ENCODE results near the gene PLBD1. TPM values are rescaled to one million over a fixed set of nuclear protein-coding genes. Genes with fewer than 3 reads are reported as not detected.
A peak's percentile ranks its signal among the peaks of the same experiment; 100 is the strongest.

PLBD1 gene
- polyA plus RNA-seq, 6 donors from 2014 or later, result 0.39 to 5.3 (median 1.6) TPM

- peaks cover 0 to 5% (median 4%) of the 10 kb centered on the region in 3 donors for H3K4me1 Mint-ChIP-seq
- peak overlapping the region in 1 of 8 donors; percentile 59 for H3K4me3 Mint-ChIP-seq
- ATAC-seq (ENCODE audit: low read depth in 2 of 2), result no peak
- H3K27me3 Mint-ChIP-seq, result peaks cover 0 to 5% (median 4%) of the 10 kb centered on the region in 3 donors
- H3K36me3 Mint-ChIP-seq, result peaks cover 30 to 57% of the 10 kb centered on the region in 2 donors
- H3K27ac Mint-ChIP-seq, result no peak overlapping the region
- H3K9me3 Mint-ChIP-seq, result peaks cover 22 to 66% (median 52%) of the 10 kb centered on the region in 7 donors
- no peak for DNase-seq
Observed at GRCh38 chr12:14521822-14522221, 45.9 kb downstream of the PLBD1 start.

- no peak overlapping the region for H3K4me3 Mint-ChIP-seq
- H3K36me3 Mint-ChIP-seq, result peaks cover 0 to 7% of the 10 kb centered on the region in 2 donors
- ATAC-seq (ENCODE audit: low read depth in 2 of 2), result no peak
Observed at GRCh38 chr12:14514946-14515345, 52.7 kb downstream of the PLBD1 start.

GRCh38 chr12:14514154-14514842, 53.4 kb downstream of the PLBD1 start:
- Mint-ChIP-seq H3K4me3 (no peak overlapping the region), H3K36me3 (peaks cover 0 to under 1% of the 10 kb centered on the region in 2 donors), H3K4me1 (peaks cover 2 to 4% (median 3%) of the 10 kb centered on the region in 3 donors), H3K27me3 (peaks cover 0 to 4% (median 0%) of the 10 kb centered on the region in 3 donors), H3K27ac (no peak overlapping the region), H3K9me3 (peaks cover 0 to 6% (median 0%) of the 10 kb centered on the region in 7 donors)
- no peak for DNase-seq
- peak; percentile 46 to 47 for ATAC-seq (ENCODE audit: low read depth in 2 of 2)

More at GRCh38 chr12:14514946-14515345, 52.7 kb downstream of the PLBD1 start:
- peaks cover 3 to 5% (median 4%) of the 10 kb centered on the region in 3 donors for H3K4me1 Mint-ChIP-seq
- H3K27me3 Mint-ChIP-seq, result peaks cover 0 to 4% (median 4%) of the 10 kb centered on the region in 3 donors
- no peak overlapping the region for H3K27ac Mint-ChIP-seq
- DNase-seq, result no peak
- peaks cover 0 to 12% (median under 1%) of the 10 kb centered on the region in 7 donors for H3K9me3 Mint-ChIP-seq

- Mint-ChIP-seq H3K36me3 (no peaks in the 10 kb centered on the region), H3K27me3 (no peaks in the 10 kb centered on the region), H3K9me3 (no peaks in the 10 kb centered on the region), H3K4me1 (peaks cover 0 to 3% (median 0%) of the 10 kb centered on the region in 3 donors), H3K27ac (peak overlapping the region in 2 of 6 donors; percentile 51 to 52), H3K4me3 (no peak overlapping the region)
- ATAC-seq (ENCODE audit: low read depth in 2 of 2) (no peak), DNase-seq (no peak)
Observed at GRCh38 chr12:14510574-14510973, 57.1 kb downstream of the PLBD1 start.

- H3K27ac Mint-ChIP-seq, result peak overlapping the region in 5 of 6 donors; percentile 19 to 90 (median 54)
- H3K27me3 Mint-ChIP-seq, result no peaks in the 10 kb centered on the region
- H3K9me3 Mint-ChIP-seq, result no peaks in the 10 kb centered on the region
- DNase-seq, result no peak
- ATAC-seq (ENCODE audit: low read depth in 2 of 2), result no peak
- peaks cover 0 to 11% of the 10 kb centered on the region in 2 donors for H3K36me3 Mint-ChIP-seq
- H3K4me1 Mint-ChIP-seq, result peaks cover 0 to 3% (median 0%) of the 10 kb centered on the region in 3 donors
- H3K4me3 Mint-ChIP-seq, result no peak overlapping the region
Observed at GRCh38 chr12:14505626-14506596, 61.8 kb downstream of the PLBD1 start.

- Mint-ChIP-seq H3K36me3 (peaks cover 31 to 32% of the 10 kb centered on the region in 2 donors), H3K27me3 (no peaks in the 10 kb centered on the region), H3K9me3 (no peaks in the 10 kb centered on the region), H3K27ac (peak overlapping the region in 3 of 6 donors; percentile 34 to 79 (median 71)), H3K4me3 (no peak overlapping the region), H3K4me1 (peaks cover 0 to 11% (median 0%) of the 10 kb centered on the region in 3 donors)
- no peak for DNase-seq
- no peak for ATAC-seq (ENCODE audit: low read depth in 2 of 2)
Observed at GRCh38 chr12:14495326-14495725, 72.4 kb downstream of the PLBD1 start.

- peak overlapping the region in 2 of 6 donors; percentile 44 to 64 for H3K27ac Mint-ChIP-seq
- peaks cover 22 to 40% of the 10 kb centered on the region in 2 donors for H3K36me3 Mint-ChIP-seq
- H3K9me3 Mint-ChIP-seq, result no peaks in the 10 kb centered on the region
- no peak for ATAC-seq (ENCODE audit: low read depth in 2 of 2)
- no peak overlapping the region for H3K4me3 Mint-ChIP-seq
- H3K4me1 Mint-ChIP-seq, result peaks cover 0 to 4% (median 0%) of the 10 kb centered on the region in 3 donors
- no peaks in the 10 kb centered on the region for H3K27me3 Mint-ChIP-seq
- no peak for DNase-seq
Observed at GRCh38 chr12:14482886-14483285, 84.8 kb downstream of the PLBD1 start.

- no peaks in the 10 kb centered on the region for H3K27me3 Mint-ChIP-seq
- no peak overlapping the region for H3K4me3 Mint-ChIP-seq
- no peak for ATAC-seq (ENCODE audit: low read depth in 2 of 2)
Observed at GRCh38 chr12:14482361-14482760, 85.3 kb downstream of the PLBD1 start.

GRCh38 chr12:14481201-14481600, 86.5 kb downstream of the PLBD1 start:
- H3K4me1 Mint-ChIP-seq, result peaks cover 0 to 4% (median 0%) of the 10 kb centered on the region in 3 donors
- H3K36me3 Mint-ChIP-seq, result peaks cover 12 to 37% of the 10 kb centered on the region in 2 donors
- ATAC-seq (ENCODE audit: low read depth in 2 of 2) (no peak), DNase-seq (no peak)
- H3K27ac Mint-ChIP-seq, result no peak overlapping the region
- no peaks in the 10 kb centered on the region for H3K27me3 Mint-ChIP-seq
- no peak overlapping the region for H3K4me3 Mint-ChIP-seq
- no peaks in the 10 kb centered on the region for H3K9me3 Mint-ChIP-seq

More at GRCh38 chr12:14482361-14482760, 85.3 kb downstream of the PLBD1 start:
- H3K36me3 Mint-ChIP-seq, result peaks cover 20 to 43% of the 10 kb centered on the region in 2 donors
- no peak for DNase-seq
- peak overlapping the region in 1 of 6 donors; percentile 44 for H3K27ac Mint-ChIP-seq
- no peaks in the 10 kb centered on the region for H3K9me3 Mint-ChIP-seq
- peaks cover 0 to 4% (median 0%) of the 10 kb centered on the region in 3 donors for H3K4me1 Mint-ChIP-seq

GRCh38 chr12:14479004-14479403, 88.7 kb downstream of the PLBD1 start:
- no peak for ATAC-seq (ENCODE audit: low read depth in 2 of 2)
- Mint-ChIP-seq H3K4me3 (no peak overlapping the region), H3K4me1 (no peaks in the 10 kb centered on the region), H3K36me3 (peaks cover 22 to 37% of the 10 kb centered on the region in 2 donors), H3K27me3 (no peaks in the 10 kb centered on the region), H3K9me3 (peaks cover 0 to 12% (median 9%) of the 10 kb centered on the region in 7 donors), H3K27ac (peak overlapping the region in 1 of 6 donors; percentile 45)
- DNase-seq, result no peak

- peak overlapping the region in 1 of 8 donors; percentile 56 for H3K4me3 Mint-ChIP-seq
- H3K4me1 Mint-ChIP-seq, result peaks cover 0 to 4% (median 0%) of the 10 kb centered on the region in 3 donors
- no peak for ATAC-seq (ENCODE audit: low read depth in 2 of 2)
- H3K27ac Mint-ChIP-seq, result peak overlapping the region in 3 of 6 donors; percentile 38 to 66 (median 51)
- H3K9me3 Mint-ChIP-seq, result peaks cover 10 to 45% (median 35%) of the 10 kb centered on the region in 7 donors
- peaks cover 49 to 54% of the 10 kb centered on the region in 2 donors for H3K36me3 Mint-ChIP-seq
- no peak for DNase-seq
- H3K27me3 Mint-ChIP-seq, result no peaks in the 10 kb centered on the region
Observed at GRCh38 chr12:14473707-14474287, 93.9 kb downstream of the PLBD1 start.

- no peak for DNase-seq
- H3K9me3 Mint-ChIP-seq, result peaks cover 10 to 45% (median 35%) of the 10 kb centered on the region in 7 donors
- H3K4me1 Mint-ChIP-seq, result peaks cover 0 to 8% (median 6%) of the 10 kb centered on the region in 3 donors
- peaks cover 54 to 57% of the 10 kb centered on the region in 2 donors for H3K36me3 Mint-ChIP-seq
- no peak overlapping the region for H3K4me3 Mint-ChIP-seq
- no peaks in the 10 kb centered on the region for H3K27me3 Mint-ChIP-seq
- ATAC-seq (ENCODE audit: low read depth in 2 of 2), result no peak
- H3K27ac Mint-ChIP-seq, result peak overlapping the region in 1 of 6 donors; percentile 62
Observed at GRCh38 chr12:14471497-14471896, 96.2 kb downstream of the PLBD1 start.
